ENCODE measurements around the gene GRB2.

DNA sequence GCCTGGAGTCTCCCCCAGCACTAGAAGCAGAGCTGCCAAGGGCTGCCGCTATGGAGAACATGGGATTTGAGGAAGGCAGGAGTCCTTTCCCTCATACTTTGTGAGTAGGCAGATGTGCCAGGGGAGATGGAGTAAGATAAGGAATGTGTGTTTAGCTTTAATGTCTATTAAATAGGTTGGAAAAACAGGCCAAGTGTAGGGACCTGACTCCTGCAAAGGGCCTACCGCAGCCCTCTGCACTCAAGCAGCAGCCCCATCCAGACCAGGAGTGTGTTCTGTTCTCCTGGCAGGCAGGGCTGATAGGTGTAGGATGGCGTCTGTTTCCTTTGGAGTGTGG, 132.7 kb downstream of the GRB2 start:
- TF ChIP-seq POLR2A (IDR thresholded peaks at IDR 0.05; ENCODE audit: low read length) = no peak
- TF ChIP-seq GATA1 (IDR thresholded peaks at IDR 0.05; ENCODE audit: low read depth, low read length) = no peak

All from erythroblast (primary cell).